ENCODE results near the gene GRSF1. TPM values are rescaled to one million over a fixed set of nuclear protein-coding genes. Genes with fewer than 3 reads are reported as not detected.

The GRSF1 gene
- total RNA-seq, 1 donor from 2014 or later, result 124 TPM

DNA sequence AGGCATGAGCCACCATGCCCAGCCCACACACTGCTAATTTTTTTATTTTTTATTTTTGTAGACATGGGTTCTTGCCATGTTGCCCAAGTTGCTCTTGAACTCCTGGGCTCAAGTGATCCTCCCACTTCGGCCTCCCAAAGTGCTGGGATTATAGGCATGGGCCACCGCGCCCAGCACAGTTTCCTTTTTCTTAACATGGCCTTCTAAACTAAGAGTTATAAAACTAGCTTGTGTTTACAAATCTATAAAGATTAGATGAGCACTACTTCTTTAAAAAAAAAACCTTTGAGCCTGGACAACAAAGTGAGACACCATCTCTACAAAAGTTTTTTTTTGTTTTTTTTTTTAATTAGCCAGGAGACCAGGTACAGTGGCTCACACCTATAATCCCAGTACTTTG, 10.7 kb downstream of the GRSF1 start:
- no peak overlapping the region for H3K27ac Mint-ChIP-seq
- no peaks in the 10 kb centered on the region for H3K9me3 Mint-ChIP-seq
- H3K36me3 Mint-ChIP-seq (ENCODE audit: low read depth), result peaks cover 56% of the 10 kb centered on the region
- no peak overlapping the region for H3K4me3 Mint-ChIP-seq
- intact Hi-C loops (cut with micrococcal nuclease), result no loop called here
- H3K27me3 Mint-ChIP-seq (ENCODE audit: insufficient read depth), result no peaks in the 10 kb centered on the region
- no peak for DNase-seq (ENCODE audit: low spot score)
- peaks cover 10% of the 10 kb centered on the region for H3K4me1 Mint-ChIP-seq (ENCODE audit: low read depth)

DNA sequence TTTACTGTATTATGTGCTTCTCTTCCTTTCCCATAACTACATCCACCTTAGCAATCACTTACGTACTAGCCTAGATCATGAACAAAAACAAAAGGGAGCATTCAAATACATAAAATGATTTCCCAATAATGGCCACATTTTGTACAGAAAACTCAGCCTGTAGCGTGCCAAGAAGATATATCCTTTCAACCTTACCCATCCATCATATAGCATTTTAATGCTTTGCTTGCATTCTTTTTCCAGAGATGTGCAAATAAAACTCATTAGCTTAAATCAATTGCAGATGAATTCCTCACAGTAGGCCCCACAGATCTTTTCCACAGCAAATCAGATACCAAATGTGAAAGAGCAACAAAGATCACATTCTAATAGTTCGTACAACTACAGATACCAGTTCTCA, 20.8 kb downstream of the GRSF1 start:
- H3K27ac Mint-ChIP-seq, result peak overlapping the region; percentile 9
- intact Hi-C loops (cut with micrococcal nuclease), result loop anchor here (5.0 kb wide), 1 partner anchor 83 kb away; the partner anchor contains the start of gene MOB1B
- H3K36me3 Mint-ChIP-seq (ENCODE audit: low read depth), result peaks cover 35% of the 10 kb centered on the region
- H3K4me1 Mint-ChIP-seq (ENCODE audit: low read depth), result peaks cover 8% of the 10 kb centered on the region
- H3K9me3 Mint-ChIP-seq, result no peaks in the 10 kb centered on the region
- H3K4me3 Mint-ChIP-seq, result no peak overlapping the region
- DNase-seq (ENCODE audit: low spot score), result no peak
- H3K27me3 Mint-ChIP-seq (ENCODE audit: insufficient read depth), result no peaks in the 10 kb centered on the region

DNA sequence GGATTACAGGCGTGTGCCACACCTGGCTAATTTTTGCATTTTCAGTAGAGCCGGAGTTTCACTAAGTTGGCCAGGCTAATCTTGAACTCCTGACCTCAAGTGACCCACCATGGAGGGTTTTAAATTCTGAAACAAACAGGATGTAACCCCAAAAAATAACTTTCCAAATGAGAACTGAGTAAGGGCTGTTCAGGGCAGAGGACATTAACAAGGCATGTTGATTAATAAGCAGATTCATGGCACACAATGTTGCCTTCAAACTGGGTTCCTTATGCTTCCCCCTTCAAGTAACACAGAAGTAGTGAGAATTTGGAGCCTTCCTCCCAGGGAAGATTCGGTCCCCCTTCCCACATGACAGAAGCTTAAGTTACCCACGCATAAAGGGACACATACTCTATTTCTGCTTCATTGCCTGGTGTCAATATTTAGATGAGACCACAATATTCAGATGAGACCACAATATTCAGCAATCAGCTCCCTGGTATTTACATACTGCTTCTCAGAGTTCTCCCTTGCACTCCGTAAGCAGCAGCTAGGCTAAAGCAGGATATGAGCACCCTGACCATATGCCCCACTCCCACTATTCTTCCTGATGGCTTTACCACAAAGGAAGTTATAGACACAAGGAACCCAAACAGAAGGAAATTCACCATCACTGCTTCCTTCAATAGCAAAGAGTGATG, 21.4 kb downstream of the GRSF1 start:
- Mint-ChIP-seq H3K27ac (no peak overlapping the region), H3K4me1 (ENCODE audit: low read depth) (peaks cover 8% of the 10 kb centered on the region), H3K27me3 (ENCODE audit: insufficient read depth) (no peaks in the 10 kb centered on the region), H3K36me3 (ENCODE audit: low read depth) (peaks cover 34% of the 10 kb centered on the region), H3K9me3 (no peaks in the 10 kb centered on the region), H3K4me3 (no peak overlapping the region)
- no peak for DNase-seq (ENCODE audit: low spot score)
- intact Hi-C loops (cut with micrococcal nuclease), result loop anchor here (5.0 kb wide), 1 partner anchor 84 kb away; the partner anchor contains the start of gene MOB1B

DNA sequence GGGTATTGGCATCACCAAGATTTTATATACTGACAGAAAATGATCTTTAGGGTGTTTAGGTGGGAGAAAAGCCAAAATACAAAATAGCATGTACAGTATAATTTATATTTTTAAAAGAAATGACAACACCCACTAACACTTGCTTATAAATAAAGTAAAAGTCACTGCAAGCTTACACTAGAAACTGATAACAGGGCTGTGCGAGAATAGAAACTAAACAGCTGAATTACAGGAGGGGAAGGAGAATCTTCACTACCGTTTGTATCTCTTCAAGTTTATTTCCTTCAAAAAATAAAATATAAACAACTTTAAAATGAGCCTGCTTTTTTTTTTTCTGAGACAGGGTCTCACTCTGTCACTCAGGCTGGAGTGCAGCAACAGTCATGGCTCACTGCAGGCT, 22.8 kb downstream of the GRSF1 start:
- intact Hi-C loops (cut with micrococcal nuclease), result loop anchor here (5.0 kb wide), 1 partner anchor 85 kb away; the partner anchor contains the start of gene MOB1B
- Mint-ChIP-seq H3K4me3 (no peak overlapping the region), H3K27me3 (ENCODE audit: insufficient read depth) (no peaks in the 10 kb centered on the region), H3K36me3 (ENCODE audit: low read depth) (peaks cover 27% of the 10 kb centered on the region), H3K27ac (no peak overlapping the region), H3K4me1 (ENCODE audit: low read depth) (peaks cover 8% of the 10 kb centered on the region), H3K9me3 (no peaks in the 10 kb centered on the region)
- DNase-seq (ENCODE audit: low spot score), result no peak

DNA sequence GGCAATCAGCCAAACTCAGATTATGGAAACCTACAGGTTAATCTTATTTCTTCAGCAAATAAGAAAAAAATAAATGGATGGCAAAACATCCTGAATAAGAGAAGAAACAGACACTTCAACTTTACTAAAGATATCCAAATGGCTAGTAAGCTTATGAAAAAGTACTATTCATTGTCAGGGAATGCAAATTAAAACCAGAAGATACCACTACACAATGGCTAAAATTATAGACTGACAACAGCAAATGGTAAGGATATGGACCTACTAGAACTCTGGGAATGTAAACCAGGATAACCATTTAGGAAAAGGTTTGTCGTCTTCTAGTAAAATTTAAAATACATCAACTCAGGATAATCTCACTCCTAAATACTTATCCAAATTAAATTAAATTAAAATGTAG, 24.3 kb downstream of the GRSF1 start:
- Mint-ChIP-seq H3K4me1 (ENCODE audit: low read depth) (peaks cover 8% of the 10 kb centered on the region), H3K36me3 (ENCODE audit: low read depth) (peaks cover 22% of the 10 kb centered on the region), H3K27me3 (ENCODE audit: insufficient read depth) (no peaks in the 10 kb centered on the region), H3K9me3 (no peaks in the 10 kb centered on the region), H3K27ac (no peak overlapping the region), H3K4me3 (no peak overlapping the region)
- intact Hi-C loops (cut with micrococcal nuclease), result loop anchor here (5.0 kb wide), 1 partner anchor 87 kb away; the partner anchor contains the start of gene MOB1B
- no peak for DNase-seq (ENCODE audit: low spot score)

DNA sequence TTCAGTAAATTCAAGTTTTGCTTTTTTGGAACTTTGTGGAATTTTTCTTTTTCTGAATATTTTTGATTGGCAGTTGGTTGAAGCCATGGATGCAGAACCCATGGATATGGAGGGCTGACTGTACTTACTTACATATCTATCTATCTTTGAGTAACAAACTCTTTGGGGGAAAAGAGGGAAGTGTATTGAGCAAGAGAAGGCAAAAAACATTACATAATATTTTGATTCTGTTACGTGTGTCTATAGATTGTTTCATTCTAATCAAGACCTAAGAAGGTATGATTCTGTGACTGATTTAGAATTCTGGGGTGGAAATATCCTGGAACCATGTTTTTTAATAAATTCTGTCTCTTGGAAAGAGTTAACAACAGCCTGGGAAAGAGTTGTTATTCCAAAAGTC, 31.5 kb downstream of the GRSF1 start:
- intact Hi-C loops (cut with micrococcal nuclease), result no loop called here
- H3K27ac Mint-ChIP-seq, result no peak overlapping the region
- H3K4me3 Mint-ChIP-seq, result no peak overlapping the region
- no peaks in the 10 kb centered on the region for H3K9me3 Mint-ChIP-seq
- DNase-seq (ENCODE audit: low spot score), result no peak
- H3K27me3 Mint-ChIP-seq (ENCODE audit: insufficient read depth), result no peaks in the 10 kb centered on the region
- peaks cover 5% of the 10 kb centered on the region for H3K36me3 Mint-ChIP-seq (ENCODE audit: low read depth)
- peaks cover under 1% of the 10 kb centered on the region for H3K4me1 Mint-ChIP-seq (ENCODE audit: low read depth)

DNA sequence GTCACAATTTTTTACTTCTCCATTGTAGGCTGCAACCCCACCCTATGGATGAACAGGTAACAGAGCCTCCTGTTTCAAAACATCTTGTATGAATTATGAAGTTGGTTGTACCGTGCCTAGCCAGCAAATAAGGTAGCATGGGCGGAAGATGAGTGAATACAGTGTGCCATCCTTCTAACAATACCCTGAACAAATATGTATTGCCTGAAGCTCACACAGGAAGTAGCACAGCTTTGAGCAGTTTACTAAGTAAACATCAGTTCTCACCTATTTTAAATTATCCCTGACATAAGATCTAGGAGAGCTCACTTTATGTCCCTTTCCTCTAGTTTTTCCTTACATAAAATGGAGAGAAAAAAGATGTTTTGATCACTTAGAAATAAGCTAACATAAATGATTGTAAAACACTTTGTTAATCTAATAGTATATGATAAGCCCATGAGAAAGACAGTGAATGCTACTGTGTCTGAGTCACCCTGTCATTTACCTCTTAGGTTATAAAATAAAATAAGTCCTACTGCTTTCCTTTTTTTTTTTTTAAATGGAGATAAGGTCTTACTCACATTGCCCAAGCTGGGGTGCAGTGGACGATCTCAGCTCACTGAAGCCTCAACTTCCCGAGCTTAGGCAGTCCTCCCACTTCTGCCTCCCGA, 36.6 kb downstream of the GRSF1 start:
- H3K27me3 Mint-ChIP-seq (ENCODE audit: insufficient read depth), result no peaks in the 10 kb centered on the region

DNA sequence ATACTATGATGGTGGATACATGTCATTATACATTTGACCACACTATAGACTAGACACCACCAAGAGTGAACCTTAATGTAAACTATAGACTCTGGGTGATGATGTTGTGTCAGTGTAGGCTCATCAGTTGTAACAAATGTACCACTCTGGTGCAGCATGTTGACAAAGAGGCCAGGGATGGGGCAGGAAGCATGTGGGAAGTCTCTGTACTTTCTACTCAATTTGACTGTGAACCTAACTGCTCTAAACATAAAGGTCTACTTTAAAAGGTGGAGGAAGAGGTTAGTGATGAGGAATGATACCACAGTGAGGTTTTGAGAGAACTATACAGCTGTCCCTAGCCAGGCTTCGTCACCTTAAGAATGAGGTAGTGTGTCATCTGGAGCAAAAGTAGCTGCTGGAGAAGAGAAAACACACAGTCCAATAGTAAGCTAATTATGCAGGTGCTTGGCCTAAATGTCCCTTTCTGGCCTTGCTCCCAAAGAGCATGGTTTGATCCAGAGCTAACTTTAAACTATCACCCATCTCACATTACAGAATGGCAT, 38.4 kb downstream of the GRSF1 start:
- H3K4me3 Mint-ChIP-seq, result no peak overlapping the region
- peaks cover 21% of the 10 kb centered on the region for H3K4me1 Mint-ChIP-seq (ENCODE audit: low read depth)
- DNase-seq (ENCODE audit: low spot score), result peak; percentile 1
- peak overlapping the region; percentile 33 for H3K27ac Mint-ChIP-seq
- no peaks in the 10 kb centered on the region for H3K36me3 Mint-ChIP-seq (ENCODE audit: low read depth)
- no peaks in the 10 kb centered on the region for H3K9me3 Mint-ChIP-seq
- no peaks in the 10 kb centered on the region for H3K27me3 Mint-ChIP-seq (ENCODE audit: insufficient read depth)
- intact Hi-C loops (cut with micrococcal nuclease), result loop anchor here (1.0 to 5.0 kb wide), 7 partner anchors 36 to 184 kb away; partner anchors contain the start of genes GRSF1 and UTP3

More for the DNA sequence above, 36.6 kb downstream of the GRSF1 start:
- Mint-ChIP-seq H3K27ac (no peak overlapping the region), H3K4me3 (no peak overlapping the region), H3K4me1 (ENCODE audit: low read depth) (peaks cover 21% of the 10 kb centered on the region), H3K9me3 (no peaks in the 10 kb centered on the region), H3K36me3 (ENCODE audit: low read depth) (peaks cover 2% of the 10 kb centered on the region)
- intact Hi-C loops (cut with micrococcal nuclease), result loop anchor here (5.0 kb wide), 3 partner anchors 34 to 186 kb away; partner anchors contain the start of gene GRSF1
- no peak for DNase-seq (ENCODE audit: low spot score)

DNA sequence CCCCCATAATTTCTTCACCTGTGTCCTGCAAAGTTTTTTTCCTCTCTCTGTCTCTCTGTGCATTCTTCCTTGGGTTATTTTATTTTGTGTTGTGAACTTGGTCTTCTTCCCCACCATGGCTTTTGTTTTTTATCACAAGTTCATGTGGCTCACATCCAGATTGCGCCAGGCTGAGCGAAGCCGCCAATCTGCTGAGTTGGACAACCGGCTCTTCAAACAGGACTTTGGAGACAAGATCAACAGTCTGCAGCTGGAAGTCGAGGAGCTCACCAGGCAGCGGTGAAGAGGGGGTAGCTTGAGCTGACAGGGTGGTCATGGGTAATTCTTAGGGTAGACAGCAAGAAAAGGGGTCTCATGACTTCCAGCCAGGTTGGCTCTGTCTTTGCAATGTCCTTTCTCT, 46.1 kb downstream of the GRSF1 start:
- no peak for DNase-seq (ENCODE audit: low spot score)
- no peaks in the 10 kb centered on the region for H3K9me3 Mint-ChIP-seq
- H3K27ac Mint-ChIP-seq, result no peak overlapping the region
- no peaks in the 10 kb centered on the region for H3K27me3 Mint-ChIP-seq (ENCODE audit: insufficient read depth)
- intact Hi-C loops (cut with micrococcal nuclease), result no loop called here
- no peaks in the 10 kb centered on the region for H3K4me1 Mint-ChIP-seq (ENCODE audit: low read depth)
- no peak overlapping the region for H3K4me3 Mint-ChIP-seq
- no peaks in the 10 kb centered on the region for H3K36me3 Mint-ChIP-seq (ENCODE audit: low read depth)

DNA sequence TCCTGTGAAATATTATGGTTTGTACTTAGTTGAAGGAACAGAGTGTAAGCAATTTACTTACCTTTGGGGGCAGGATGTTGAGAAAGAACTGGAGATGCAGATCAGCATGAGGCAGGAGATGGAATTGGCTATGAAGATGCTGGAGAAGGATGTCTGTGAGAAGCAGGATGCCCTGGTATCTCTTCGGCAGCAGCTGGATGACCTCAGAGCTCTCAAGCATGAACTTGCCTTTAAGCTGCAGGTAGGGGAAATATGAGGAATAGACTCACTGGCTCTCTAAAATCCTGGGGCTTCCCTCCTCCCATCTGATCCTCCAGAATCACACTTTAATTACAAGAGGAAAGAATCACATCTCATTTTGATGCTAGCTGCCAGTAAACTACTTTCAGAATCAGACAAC, 51.0 kb downstream of the GRSF1 start:
- no peaks in the 10 kb centered on the region for H3K4me1 Mint-ChIP-seq (ENCODE audit: low read depth)
- H3K27ac Mint-ChIP-seq, result no peak overlapping the region
- H3K9me3 Mint-ChIP-seq, result no peaks in the 10 kb centered on the region
- DNase-seq (ENCODE audit: low spot score), result no peak
- H3K36me3 Mint-ChIP-seq (ENCODE audit: low read depth), result peaks cover 1% of the 10 kb centered on the region
- intact Hi-C loops (cut with micrococcal nuclease), result no loop called here
- H3K4me3 Mint-ChIP-seq, result no peak overlapping the region
- H3K27me3 Mint-ChIP-seq (ENCODE audit: insufficient read depth), result no peaks in the 10 kb centered on the region

DNA sequence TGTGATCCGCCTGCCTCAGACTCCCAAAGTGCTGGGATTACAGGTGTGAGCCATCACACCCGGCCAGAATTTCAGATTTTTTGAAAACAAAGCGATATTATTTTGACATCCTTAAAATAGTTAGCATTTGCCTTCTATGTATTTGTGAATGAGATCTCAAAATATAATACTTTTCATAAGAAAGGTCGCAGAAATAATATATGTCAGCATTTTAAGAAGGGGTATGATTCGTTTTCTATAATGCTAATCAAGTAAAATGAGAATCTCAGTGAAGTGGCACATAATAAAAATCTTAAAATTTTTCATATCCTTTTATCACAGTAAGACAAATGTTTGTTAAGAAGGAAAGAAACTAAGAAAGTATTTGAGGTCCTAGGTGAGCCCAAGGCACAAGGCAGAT, 52.2 kb downstream of the GRSF1 start:
- H3K27ac Mint-ChIP-seq, result no peak overlapping the region
- no peak overlapping the region for H3K4me3 Mint-ChIP-seq
- no peak for DNase-seq (ENCODE audit: low spot score)
- H3K4me1 Mint-ChIP-seq (ENCODE audit: low read depth), result no peaks in the 10 kb centered on the region
- intact Hi-C loops (cut with micrococcal nuclease), result no loop called here
- H3K36me3 Mint-ChIP-seq (ENCODE audit: low read depth), result peaks cover 1% of the 10 kb centered on the region
- no peaks in the 10 kb centered on the region for H3K9me3 Mint-ChIP-seq
- no peaks in the 10 kb centered on the region for H3K27me3 Mint-ChIP-seq (ENCODE audit: insufficient read depth)

DNA sequence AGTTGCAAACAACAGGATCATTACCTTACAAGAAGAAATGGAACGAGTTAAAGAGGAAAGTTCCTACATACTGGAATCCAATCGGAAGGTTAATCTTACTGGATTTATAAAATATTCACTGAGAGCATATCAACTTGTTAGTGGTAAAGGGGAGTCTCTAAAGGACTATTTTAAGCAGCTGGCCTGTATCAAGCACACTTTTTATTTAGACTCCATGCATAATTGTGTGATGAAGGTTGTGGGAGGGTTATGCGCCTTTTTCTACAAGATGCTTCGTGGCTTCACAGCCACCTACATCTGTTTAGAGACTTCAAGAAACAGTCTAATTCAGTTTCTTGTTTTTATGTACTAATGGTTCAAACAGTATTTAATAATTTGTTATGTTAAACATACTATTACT, 56.6 kb downstream of the GRSF1 start:
- no peak overlapping the region for H3K27ac Mint-ChIP-seq
- H3K4me1 Mint-ChIP-seq (ENCODE audit: low read depth), result no peaks in the 10 kb centered on the region
- no peak overlapping the region for H3K4me3 Mint-ChIP-seq
- H3K27me3 Mint-ChIP-seq (ENCODE audit: insufficient read depth), result no peaks in the 10 kb centered on the region
- intact Hi-C loops (cut with micrococcal nuclease), result no loop called here
- H3K36me3 Mint-ChIP-seq (ENCODE audit: low read depth), result no peaks in the 10 kb centered on the region
- no peak for DNase-seq (ENCODE audit: low spot score)
- no peaks in the 10 kb centered on the region for H3K9me3 Mint-ChIP-seq

DNA sequence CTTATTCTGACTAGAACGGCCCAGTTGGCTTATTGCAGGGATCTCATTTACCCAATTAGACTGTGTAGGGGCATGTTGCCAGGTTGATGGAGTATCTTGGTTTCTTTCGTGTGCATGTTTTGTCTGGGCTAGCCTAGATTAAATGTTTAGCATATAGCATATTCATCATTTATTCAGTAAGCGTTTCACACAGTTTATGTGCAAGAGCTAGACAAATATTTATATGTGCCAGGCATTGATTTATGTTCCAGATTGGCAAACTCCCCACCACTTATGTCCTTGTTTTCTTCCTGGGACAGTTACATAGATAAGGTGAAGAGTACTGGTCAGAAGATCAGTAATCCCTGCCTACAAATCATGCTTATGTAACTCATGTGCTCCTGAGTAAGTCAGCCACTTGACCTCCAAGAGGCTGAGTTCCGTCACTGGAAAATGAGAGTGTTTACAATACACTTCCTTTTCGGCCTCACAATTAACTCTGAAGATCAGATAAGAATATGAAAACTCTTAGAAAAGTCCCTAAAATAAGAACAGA, 60.7 kb downstream of the GRSF1 start:
- Mint-ChIP-seq H3K27ac (no peak overlapping the region), H3K4me3 (no peak overlapping the region), H3K9me3 (no peaks in the 10 kb centered on the region), H3K4me1 (ENCODE audit: low read depth) (no peaks in the 10 kb centered on the region), H3K27me3 (ENCODE audit: insufficient read depth) (no peaks in the 10 kb centered on the region), H3K36me3 (ENCODE audit: low read depth) (no peaks in the 10 kb centered on the region)
- DNase-seq (ENCODE audit: low spot score), result no peak
- intact Hi-C loops (cut with micrococcal nuclease), result no loop called here
